GM18870 (cell line): ENCODE measurements around the gene PSAP.
"Not testable (repeated sequence)": the region's sequence is repeated elsewhere in the genome, so short reads cannot be mapped to it uniquely, and the experiment has no call there.

Experiments used
- ATAC-seq: cut with Tn5 transposase; IDR thresholded peaks from one replicate; pipeline ENCODE4 v1.9.1; 2021; ENCODE audit warnings: moderate library complexity; ENCODE audit not compliant: unreplicated experiment

The PSAP gene

GRCh38 chr10:71874680-71875354 lies 23.8 kb upstream of the PSAP start:
- not testable (repeated sequence) for ATAC-seq

GRCh38 chr10:71873582-71874211 lies 22.6 kb upstream of the PSAP start:
- ATAC-seq: peak; percentile 98

GRCh38 chr10:71869601-71870000 lies 18.6 kb upstream of the PSAP start:
- ATAC-seq: not testable (repeated sequence)

- ATAC-seq: no peak
These were observed 17.2 kb upstream of the PSAP start for GRCh38 chr10:71868192-71868697.

- no peak for ATAC-seq
These were observed 14.6 kb upstream of the PSAP start for GRCh38 chr10:71865561-71866041.

GRCh38 chr10:71864911-71865361 lies 13.9 kb upstream of the PSAP start:
- ATAC-seq: no peak

- no peak for ATAC-seq
These were observed 12.2 kb upstream of the PSAP start for GRCh38 chr10:71863203-71863602.

GRCh38 chr10:71860243-71861029 lies 9.4 kb upstream of the PSAP start:
- ATAC-seq: no peak

GRCh38 chr10:71857934-71858890 lies 7.2 kb upstream of the PSAP start:
- no peak for ATAC-seq

GRCh38 chr10:71856619-71857018 lies 5.6 kb upstream of the PSAP start:
- ATAC-seq: no peak

GRCh38 chr10:71854031-71854430 lies 3.0 kb upstream of the PSAP start:
- ATAC-seq: no peak

- ATAC-seq: no peak
These were observed 1.4 kb upstream of the PSAP start for GRCh38 chr10:71852355-71852937.

GRCh38 chr10:71851465-71852095 lies 529 bp upstream of the PSAP start:
- ATAC-seq: peak; percentile 5

GRCh38 chr10:71850021-71850742 lies 869 bp downstream of the PSAP start:
- no peak for ATAC-seq

- ATAC-seq: no peak
These were observed 1.6 kb downstream of the PSAP start for GRCh38 chr10:71849461-71849908.

GRCh38 chr10:71848325-71849275 lies 2.5 kb downstream of the PSAP start:
- no peak for ATAC-seq

- ATAC-seq: no peak
These were observed 3.6 kb downstream of the PSAP start for GRCh38 chr10:71847418-71847817.

- no peak for ATAC-seq
These were observed 4.2 kb downstream of the PSAP start for GRCh38 chr10:71846816-71847215.
